Endothelial cell of umbilical vein (primary cell): ENCODE data around the gene MRPL32.

ENCODE experiments used
- CTCF ChIP-seq, 2 donors: IDR thresholded peaks; 1 replicate in 1 of 2; 2 replicates in 1 of 2; pipeline ENCODE4 v1.5.1; 2011; ENCODE audit warnings: low read length in 2 of 2, mild to moderate bottlenecking in 2 of 2, moderate library complexity in 2 of 2, control low read depth in 1 of 2, inconsistent platforms in 1 of 2, low read depth in 1 of 2; ENCODE audit not compliant: insufficient read depth in 1 of 2; ENCODE audit errors: extremely low read depth in 1 of 2
- EZH2 ChIP-seq: IDR thresholded peaks from 2 replicates; pipeline ENCODE4 v1.6.1; 2012; ENCODE audit warnings: borderline replicate concordance, low read depth, mild to moderate bottlenecking, moderate library complexity, low read length, inconsistent platforms; ENCODE audit not compliant: severe bottlenecking
- POLR2A ChIP-seq: IDR thresholded peaks from 2 replicates; pipeline ENCODE4 v1.6.1; 2012; ENCODE audit warnings: low read depth, mild to moderate bottlenecking, control low read depth, low read length

- TF ChIP-seq POLR2A, result no peak
- TF ChIP-seq CTCF (IDR thresholded peaks at IDR 0.05; ENCODE audit: extremely low read depth in 1 of 2, insufficient read depth in 1 of 2, low read depth in 1 of 2, low read length in 2 of 2), result no peak
- TF ChIP-seq EZH2, result no peak
Measured at GRCh38 chr7:42964293-42964692, 32.1 kb downstream of the MRPL32 start.
